ENCODE data around the gene PTPRO. TPM values are rescaled to one million over a fixed set of nuclear protein-coding genes. Genes with fewer than 3 reads are reported as not detected.

PTPRO gene
- total RNA-seq, 1 experiment from 2014 or later, result 0.52 TPM

DNA sequence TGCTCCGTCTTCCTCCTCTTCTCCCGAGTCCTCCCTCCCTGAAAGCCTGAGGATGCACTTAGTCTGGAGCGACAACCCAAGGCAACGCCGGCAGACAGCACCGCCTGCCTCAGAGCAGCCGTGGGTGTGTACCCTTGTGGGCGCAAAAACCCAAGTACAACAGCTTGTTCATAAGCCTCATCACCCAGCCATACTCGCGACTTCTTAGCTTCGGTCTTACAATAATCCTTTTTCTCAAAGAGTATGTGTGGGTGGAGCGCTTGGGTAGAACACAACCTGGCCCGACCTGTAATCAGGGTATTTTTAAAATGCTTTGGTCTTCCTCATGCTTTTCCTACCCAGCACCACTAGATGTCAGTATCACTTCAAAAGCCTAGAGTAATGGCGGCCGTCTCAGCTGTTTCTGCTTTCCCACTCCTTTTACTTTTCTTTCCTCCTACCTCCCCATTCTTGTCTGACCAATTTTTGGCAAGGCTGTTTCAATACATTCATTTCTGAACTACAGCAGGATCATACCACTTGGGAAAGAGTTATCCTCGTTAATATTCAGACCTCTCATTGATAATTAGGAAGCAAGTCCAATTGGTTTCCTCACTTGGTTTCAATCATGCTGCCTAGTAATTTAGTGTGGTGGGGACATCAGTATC is 268.0 kb downstream of the PTPRO start:
- H3K36me3 Mint-ChIP-seq (ENCODE audit: insufficient read depth in 1 of 3, low read depth in 3 of 3), result no peaks in the 10 kb centered on the region
- Histone ChIP-seq H3K27me3 (ENCODE audit: insufficient read depth, low read length) (no peaks in the 10 kb centered on the region), H2BK12ac (ENCODE audit: insufficient read length, low read depth, low read length) (no peak overlapping the region), H4K20me1 (ENCODE audit: control insufficient read depth, insufficient read depth, insufficient read length) (no peaks in the 10 kb centered on the region), H3K23me2 (ENCODE audit: insufficient read length, low read depth, low read length, poor library complexity, severe bottlenecking) (no peaks in the 10 kb centered on the region), H3K4ac (ENCODE audit: low read depth, low read length) (no peak overlapping the region), H3K23ac (ENCODE audit: insufficient read length, low read depth, low read length) (no peak overlapping the region), H3K18ac (ENCODE audit: insufficient read length, low read depth, low read length) (no peak overlapping the region), H4K8ac (replicated peaks; ENCODE audit: insufficient read length, low read depth, low read length) (no peak overlapping the region), H2BK15ac (ENCODE audit: low read depth, low read length) (no peak overlapping the region), H3K79me2 (ENCODE audit: insufficient read depth, low read length) (no peaks in the 10 kb centered on the region), H2BK120ac (ENCODE audit: low read depth, low read length, poor library complexity, severe bottlenecking) (no peak overlapping the region), H2AFZ (ENCODE audit: low read length) (no peak overlapping the region), H3K4me2 (ENCODE audit: insufficient read depth, insufficient read length, low read length) (peak overlapping the region; percentile 32), H3K9ac (ENCODE audit: extremely low read depth, insufficient read length, low read length) (no peak overlapping the region), H3K56ac (ENCODE audit: insufficient read length, low read depth, low read length) (no peak overlapping the region), H3K14ac (ENCODE audit: insufficient read depth, low read length) (peak overlapping the region; percentile 72; the same call in 1 of the 2 replicates), H3K27ac (ENCODE audit: insufficient read length, low read depth, low read length) (no peak overlapping the region), H4K5ac (ENCODE audit: insufficient read length, low read depth, low read length) (no peak overlapping the region), H2BK20ac (ENCODE audit: low read depth, low read length, poor library complexity, severe bottlenecking) (no peak overlapping the region), H2AK5ac (ENCODE audit: insufficient read length, low read length) (no peak overlapping the region), H3K79me1 (ENCODE audit: insufficient read depth, low read depth, low read length, poor library complexity, severe bottlenecking) (no peaks in the 10 kb centered on the region), H4K91ac (ENCODE audit: insufficient read length, low read depth, low read length) (no peak overlapping the region), H3T11ph (ENCODE audit: low read length) (no peak overlapping the region), H2BK5ac (ENCODE audit: insufficient read length, low read length) (no peak overlapping the region), H3K9me3 (ENCODE audit: control insufficient read depth, low read depth, low read length) (no peaks in the 10 kb centered on the region), H3K4me1 (ENCODE audit: insufficient read depth, low read length) (no peaks in the 10 kb centered on the region)
- H3K9me3 Mint-ChIP-seq, result no peaks in the 10 kb centered on the region
- no CpG with 5 or more reads among the region's 16 CpGs for WGBS (ENCODE audit: extremely low coverage, insufficient read length, low lambda C conversion rate)
- TF ChIP-seq, protein P1, sequence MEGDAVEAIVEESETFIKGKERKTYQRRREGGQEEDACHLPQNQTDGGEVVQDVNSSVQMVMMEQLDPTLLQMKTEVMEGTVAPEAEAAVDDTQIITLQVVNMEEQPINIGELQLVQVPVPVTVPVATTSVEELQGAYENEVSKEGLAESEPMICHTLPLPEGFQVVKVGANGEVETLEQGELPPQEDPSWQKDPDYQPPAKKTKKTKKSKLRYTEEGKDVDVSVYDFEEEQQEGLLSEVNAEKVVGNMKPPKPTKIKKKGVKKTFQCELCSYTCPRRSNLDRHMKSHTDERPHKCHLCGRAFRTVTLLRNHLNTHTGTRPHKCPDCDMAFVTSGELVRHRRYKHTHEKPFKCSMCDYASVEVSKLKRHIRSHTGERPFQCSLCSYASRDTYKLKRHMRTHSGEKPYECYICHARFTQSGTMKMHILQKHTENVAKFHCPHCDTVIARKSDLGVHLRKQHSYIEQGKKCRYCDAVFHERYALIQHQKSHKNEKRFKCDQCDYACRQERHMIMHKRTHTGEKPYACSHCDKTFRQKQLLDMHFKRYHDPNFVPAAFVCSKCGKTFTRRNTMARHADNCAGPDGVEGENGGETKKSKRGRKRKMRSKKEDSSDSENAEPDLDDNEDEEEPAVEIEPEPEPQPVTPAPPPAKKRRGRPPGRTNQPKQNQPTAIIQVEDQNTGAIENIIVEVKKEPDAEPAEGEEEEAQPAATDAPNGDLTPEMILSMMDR (conservative IDR thresholded peaks at IDR 0.05), result peak; percentile 91
- peak overlapping the region; percentile 59 to 64; a peak in 3 of 5 replicates for H3K4me3 Mint-ChIP-seq
- peaks cover 18% of the 10 kb centered on the region for H3K27me3 Mint-ChIP-seq (ENCODE audit: low read depth)
- H3K27ac Mint-ChIP-seq, result no peak overlapping the region; a peak in 2 of 7 replicates
- peaks cover 14 to 16% of the 10 kb centered on the region in 2 experiments for H3K4me1 Mint-ChIP-seq
- peak; percentile 64 for DNase-seq

All from H9 (cell line).